Peyer's patch (tissue), 4 donors: ENCODE data around the gene IL17REL.

Experiments used
- POLR2A ChIP-seq, 2 donors: fragments of 450-650 bp; IDR thresholded peaks; one replicate each; pipeline ENCODE4 v1.5.1; 2017; ENCODE audit warnings: antibody characterized with exemption in 2 of 2, mild to moderate bottlenecking in 2 of 2, moderate library complexity in 2 of 2
- TF ChIP-seq, protein P1 (sequence below), 6 experiments: fragments of 450-650 bp in 4 of 6; fragments of 200-600 bp in 2 of 6; sonication (generic) in 1 of 6; IDR thresholded peaks; one replicate each; pipeline ENCODE4 v1.5.1; 2017 to 2019; ENCODE audit warnings: antibody characterized with exemption in 6 of 6, mild to moderate bottlenecking in 3 of 6, moderate library complexity in 1 of 6

DNA sequence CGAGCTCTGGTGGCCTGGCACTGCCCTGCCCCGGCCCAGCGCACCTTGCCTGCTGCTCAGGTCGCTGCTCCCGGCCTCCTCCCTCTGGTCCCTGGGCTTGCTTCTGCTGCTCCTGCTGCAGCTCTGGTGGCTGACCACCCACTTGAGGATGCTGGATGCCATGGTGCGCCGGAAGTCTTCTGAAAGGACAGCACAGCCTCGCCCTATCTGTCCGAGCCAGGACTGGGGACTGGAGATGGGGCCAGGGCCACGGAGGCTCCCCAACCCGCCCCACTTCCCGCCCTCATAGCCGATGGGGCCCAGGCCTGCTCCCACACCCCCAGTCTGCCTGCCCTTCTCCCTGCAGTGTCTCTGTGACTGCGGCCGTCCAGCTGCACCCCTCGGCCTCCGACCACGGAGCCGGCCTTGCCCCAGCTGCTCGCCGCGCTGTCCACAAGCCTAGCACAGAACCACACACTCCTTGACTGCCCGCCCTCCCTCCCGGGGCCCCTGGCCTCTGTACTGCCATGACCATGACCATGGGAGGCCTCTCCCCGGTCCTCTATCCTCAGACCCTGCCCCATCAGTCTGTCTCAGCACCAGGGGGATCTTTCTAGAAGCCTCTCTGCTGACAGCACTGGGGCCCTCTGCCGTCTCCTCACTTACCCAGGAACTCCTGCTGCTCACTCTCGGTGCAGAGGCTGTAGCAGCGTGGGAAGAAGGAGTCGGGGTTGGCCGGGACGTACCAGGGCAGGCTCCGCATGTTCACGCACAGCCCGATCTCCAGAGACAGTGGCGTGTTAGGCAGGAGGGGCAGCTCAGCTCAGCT is 32.9 kb upstream of the IL17REL start:
- TF ChIP-seq, protein P1, sequence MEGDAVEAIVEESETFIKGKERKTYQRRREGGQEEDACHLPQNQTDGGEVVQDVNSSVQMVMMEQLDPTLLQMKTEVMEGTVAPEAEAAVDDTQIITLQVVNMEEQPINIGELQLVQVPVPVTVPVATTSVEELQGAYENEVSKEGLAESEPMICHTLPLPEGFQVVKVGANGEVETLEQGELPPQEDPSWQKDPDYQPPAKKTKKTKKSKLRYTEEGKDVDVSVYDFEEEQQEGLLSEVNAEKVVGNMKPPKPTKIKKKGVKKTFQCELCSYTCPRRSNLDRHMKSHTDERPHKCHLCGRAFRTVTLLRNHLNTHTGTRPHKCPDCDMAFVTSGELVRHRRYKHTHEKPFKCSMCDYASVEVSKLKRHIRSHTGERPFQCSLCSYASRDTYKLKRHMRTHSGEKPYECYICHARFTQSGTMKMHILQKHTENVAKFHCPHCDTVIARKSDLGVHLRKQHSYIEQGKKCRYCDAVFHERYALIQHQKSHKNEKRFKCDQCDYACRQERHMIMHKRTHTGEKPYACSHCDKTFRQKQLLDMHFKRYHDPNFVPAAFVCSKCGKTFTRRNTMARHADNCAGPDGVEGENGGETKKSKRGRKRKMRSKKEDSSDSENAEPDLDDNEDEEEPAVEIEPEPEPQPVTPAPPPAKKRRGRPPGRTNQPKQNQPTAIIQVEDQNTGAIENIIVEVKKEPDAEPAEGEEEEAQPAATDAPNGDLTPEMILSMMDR (IDR thresholded peaks at IDR 0.05): no peak
- TF ChIP-seq POLR2A (IDR thresholded peaks at IDR 0.05): no peak
